HepG2 (cell line): ENCODE data around the gene COQ3. TPM values are rescaled to one million over a fixed set of nuclear protein-coding genes. Genes with fewer than 3 reads are reported as not detected.

Experiments
- ATAC-seq: fragments of 200-7000 bp; cut with Tn5 transposase; 3 replicates; pipeline ENCODE4 v1.9.1; 2020; ENCODE audit warnings: mild to moderate bottlenecking, moderate library complexity
- Bru-seq: library from RNA; stranded (reverse); fragments of 400-500 nt; gene quantifications from one replicate; lab custom pipeline; 2021; lab: Mats Ljungman, UMichigan
- BruChase-seq, 2 experiments: library from RNA; stranded (reverse); fragments of 400-500 nt; gene quantifications; one replicate each; lab custom pipeline; 2021; lab: Mats Ljungman, UMichigan
- BruUV-seq: library from RNA; stranded (reverse); fragments of 400-500 nt; replicated peaks from 2 replicates; lab custom pipeline; 2021; lab: Mats Ljungman, UMichigan
- CTCF ChIA-PET: fragments of 300-600 bp; formaldehyde crosslinking; extraction: SDS; loops from one replicate; lab custom pipeline; 2021; ENCODE audit warnings: low total read pairs, inconsistent platforms, low intra/inter-chr PET ratio; lab: Yijun Ruan, JAX
- POLR2A ChIA-PET: fragments of 350-600 bp; sonication (Branson Sonifier 250); formaldehyde crosslinking; loops from one replicate; lab custom pipeline; 2020; ENCODE audit warnings: antibody characterized with exemption, inconsistent platforms; lab: Yijun Ruan, JAX
- DNase-seq: peaks from one replicate; pipeline ENCODE4 v3.0.0-alpha.2; 2015; ENCODE audit warnings: low spot score
- FAIRE-seq: peaks from 3 replicates; lab custom pipeline; 2011; peaks lifted over from hg19 to GRCh38; lab: Jason Lieb, UNC
- H2AFZ ChIP-seq: one replicate; pipeline ENCODE4 v1.6.1; 2011; ENCODE audit warnings: low read length, inconsistent platforms
- H3K27ac ChIP-seq: fragments of 300-600 bp; 3 replicates; pipeline ENCODE4 v1.8.0; 2011; ENCODE audit warnings: mixed run types, mild to moderate bottlenecking, mixed read lengths, low read length, inconsistent platforms; ENCODE audit not compliant: insufficient read depth; ENCODE audit errors: extremely low read length
- H3K27me3 ChIP-seq, 2 experiments: fragments of 200-600 bp in 1 of 2; 2 replicates in 1 of 2; 3 replicates in 1 of 2; pipeline versions ENCODE4 v1.6.0 to v1.8.0; 2011; ENCODE audit warnings: low read length in 2 of 2, mild to moderate bottlenecking in 2 of 2, moderate library complexity in 2 of 2, inconsistent platforms in 1 of 2; ENCODE audit not compliant: insufficient read depth in 2 of 2, control insufficient read depth in 1 of 2
- H3K36me3 ChIP-seq, 2 experiments: fragments of 200-600 bp in 1 of 2; replicated peaks in 1 of 2; 2 replicates in 1 of 2; 3 replicates in 1 of 2; pipeline versions ENCODE4 v1.5.1 to v1.8.0; 2011; ENCODE audit warnings: low read length in 2 of 2, inconsistent platforms in 1 of 2; ENCODE audit not compliant: insufficient read depth in 2 of 2, control insufficient read depth in 1 of 2
- H3K4me1 ChIP-seq: 2 replicates; pipeline ENCODE4 v1.5.1; 2012; ENCODE audit warnings: low read length, inconsistent platforms; ENCODE audit not compliant: insufficient read depth
- H3K4me2 ChIP-seq: 2 replicates; pipeline ENCODE4 v1.6.0; 2011; ENCODE audit warnings: low read depth, low read length, inconsistent platforms
- H3K4me3 ChIP-seq, 3 experiments: fragments of 200-600 bp in 1 of 3; sonication (generic), shearing (Covaris generic) in 1 of 3; replicated peaks in 1 of 3; 2 replicates each; pipeline ENCODE4 v1.5.1; 2011 to 2016; ENCODE audit warnings: low read length in 3 of 3, inconsistent platforms in 2 of 3, low read depth in 2 of 3, mild to moderate bottlenecking in 2 of 3, control low read depth in 1 of 3, mixed read lengths in 1 of 3; ENCODE audit not compliant: insufficient read depth in 1 of 3
- H3K79me2 ChIP-seq: one replicate; pipeline ENCODE4 v1.6.1; 2011; ENCODE audit warnings: low read length, inconsistent platforms; ENCODE audit not compliant: insufficient read depth
- H3K9ac ChIP-seq: 2 replicates; pipeline ENCODE4 v1.6.0; 2011; ENCODE audit warnings: mild to moderate bottlenecking, low read depth, low read length, inconsistent platforms; ENCODE audit not compliant: insufficient read depth
- H3K9me3 ChIP-seq: 2 replicates; pipeline ENCODE4 v1.5.1; 2012; ENCODE audit warnings: mild to moderate bottlenecking, low read length
- H4K20me1 ChIP-seq: 2 replicates; pipeline ENCODE4 v1.6.0; 2011; ENCODE audit warnings: inconsistent platforms, mild to moderate bottlenecking, low read length, moderate library complexity; ENCODE audit not compliant: insufficient read depth
- ARID4A ChIP-seq: sonication (generic); formaldehyde crosslinking; IDR thresholded peaks from 2 replicates; pipeline ENCODE4 v1.5.0; 2020; ENCODE audit warnings: mild to moderate bottlenecking, missing genetic modification reagents, borderline replicate concordance
- NKX3-1 ChIP-seq: sonication (generic); formaldehyde crosslinking; IDR thresholded peaks from 2 replicates; pipeline ENCODE4 v1.5.0; 2020; ENCODE audit warnings: missing genetic modification reagents
- NPAS2 ChIP-seq: sonication (generic); formaldehyde crosslinking; IDR thresholded peaks from 2 replicates; pipeline ENCODE4 v1.8.0; 2022; ENCODE audit warnings: mild to moderate bottlenecking, missing genetic modification reagents, borderline replicate concordance
- SMAD9 ChIP-seq: sonication (generic); formaldehyde crosslinking; IDR thresholded peaks from 2 replicates; pipeline ENCODE4 v1.5.1; 2020; ENCODE audit warnings: mild to moderate bottlenecking, missing genetic modification reagents
- SP2 ChIP-seq: sonication (generic); formaldehyde crosslinking; IDR thresholded peaks from 2 replicates; pipeline ENCODE4 v1.5.1; 2020; ENCODE audit warnings: mild to moderate bottlenecking, missing genetic modification reagents
- ZNF180 ChIP-seq: sonication (generic); formaldehyde crosslinking; IDR thresholded peaks from 2 replicates; pipeline ENCODE4 v1.4.0; 2020; ENCODE audit warnings: low read depth, missing genetic modification reagents, borderline replicate concordance
- ZNF30 ChIP-seq: sonication (generic); formaldehyde crosslinking; IDR thresholded peaks from 2 replicates; pipeline ENCODE4 v1.5.0; 2020; ENCODE audit warnings: mild to moderate bottlenecking, missing genetic modification reagents
- ZNF598 ChIP-seq: sonication (generic); formaldehyde crosslinking; IDR thresholded peaks from 2 replicates; pipeline ENCODE4 v1.5.1; 2020; ENCODE audit warnings: mild to moderate bottlenecking, missing genetic modification reagents, borderline replicate concordance
- ZNF776 ChIP-seq: sonication (generic); formaldehyde crosslinking; IDR thresholded peaks from 2 replicates; pipeline ENCODE4 v1.4.0; 2020; ENCODE audit warnings: mild to moderate bottlenecking, missing genetic modification reagents
- ZXDC ChIP-seq: sonication (generic); formaldehyde crosslinking; IDR thresholded peaks from 2 replicates; pipeline ENCODE4 v1.5.0; 2020; ENCODE audit warnings: mild to moderate bottlenecking, missing genetic modification reagents
- WGBS: methylation state at CpG from one replicate; pipeline ENCODE4 v1.1.6; 2017; ENCODE audit warnings: low lambda C conversion rate; 5-methylcytosine and 5-hydroxymethylcytosine counted together
- in situ Hi-C: cut with HindIII; loops from 2 replicates; pipeline ENCODE4 v1.10.0; 2017; ENCODE audit warnings: low pct_unique_long_range_greater_than_20kb; ENCODE audit not compliant: extremely low pct_ligation_motif_present
- intact Hi-C: fragments of 100-400 bp; cut with micrococcal nuclease; formaldehyde crosslinking; loops from one replicate; pipeline ENCODE4 v1.10.0; 2022; ENCODE audit not compliant: unreplicated experiment
- long read RNA-seq, 2 experiments: library from RNA in 1 of 2; library from polyadenylated mRNA in 1 of 2; stranded (forward) in 1 of 2; unstranded in 1 of 2; transcript quantifications; one replicate each; pipeline ENCODE4 v2.0.0, GENCODE V29; 2019 to 2022
- polyA minus RNA-seq, 3 experiments: library from RNA; depleted of rRNA, polyadenylated mRNA; stranded (reverse); fragments of >200 nt; gene quantifications; 2 replicates each; pipeline ENCODE4 v1.2.3, GENCODE V29; 2011; ENCODE audit warnings: low replicate concordance in 1 of 3
- polyA plus RNA-seq, 8 experiments: library from polyadenylated mRNA; depleted of rRNA in 3 of 8; stranded (reverse) in 7 of 8; unstranded in 1 of 8; fragments of >200 nt; fragmentation: Illumina TruSeq in 4 of 8; extraction: Trizol in 4 of 8; gene quantifications; 2 replicates each; pipeline versions ENCODE4 v1.2.1 to v1.2.3, GENCODE V29; 2011 to 2016; ENCODE audit warnings: low read depth in 4 of 8, missing spikeins in 1 of 8, mixed read lengths in 1 of 8; ENCODE audit not compliant: insufficient read depth in 1 of 8
- total RNA-seq, 5 experiments: library from RNA; depleted of rRNA; stranded (reverse); fragments of >200 nt; fragmentation: Illumina TruSeq; extraction: Trizol; gene quantifications; 2 replicates each; pipeline ENCODE4 v1.2.3, GENCODE V29; 2016; ENCODE audit warnings: low read depth in 1 of 5

COQ3 gene
- total RNA-seq (2016; rRNA removed; fragmentation: Illumina TruSeq; extraction: Trizol) (20.5 and 26.6 TPM in 2 replicates), polyA plus RNA-seq (2011; rRNA removed) (4.8 and 5.3 TPM in 2 replicates), polyA minus RNA-seq (2011; rRNA and poly(A)+ RNA removed; ENCODE audit: low replicate concordance) (0.86 and 6.7 TPM in 2 replicates), Bru-seq, nascent RNA (percentile 46 among the genes with signal in this experiment), BruChase-seq, experiment 1, labeled RNA remaining after a 6-hour chase (percentile 64 among the genes with signal in this experiment), BruChase-seq, experiment 2, labeled RNA remaining after a 2-hour chase (percentile 52 among the genes with signal in this experiment)
- total RNA-seq (2016; cell fraction: cytosol; rRNA removed; fragmentation: Illumina TruSeq; extraction: Trizol; ENCODE audit: low read depth): 9.0 and 10.6 TPM in 2 replicates
- total RNA-seq (2016; cell fraction: insoluble cytoplasmic fraction; rRNA removed; fragmentation: Illumina TruSeq; extraction: Trizol): 19.2 and 28.7 TPM in 2 replicates
- 8.8 and 10.7 TPM in 2 replicates for total RNA-seq (2016; cell fraction: membrane; rRNA removed; fragmentation: Illumina TruSeq; extraction: Trizol)
- 6.4 and 9.0 TPM in 2 replicates for total RNA-seq (2016; cell fraction: nucleus; rRNA removed; fragmentation: Illumina TruSeq; extraction: Trizol)
- polyA plus RNA-seq (2011; cell fraction: cytosol; rRNA removed): 3.1 and 4.3 TPM in 2 replicates
- 3.0 and 3.5 TPM in 2 replicates for polyA plus RNA-seq (2011; cell fraction: nucleus; rRNA removed)
- 4.8 TPM in 2 replicates for polyA plus RNA-seq (2012)
- polyA plus RNA-seq (2016; cell fraction: cytosol; fragmentation: Illumina TruSeq; extraction: Trizol; ENCODE audit: low read depth): 5.3 and 6.0 TPM in 2 replicates
- 21.4 and 27.4 TPM in 2 replicates for polyA plus RNA-seq (2016; cell fraction: insoluble cytoplasmic fraction; fragmentation: Illumina TruSeq; extraction: Trizol; ENCODE audit: low read depth)
- polyA plus RNA-seq (2016; cell fraction: membrane; fragmentation: Illumina TruSeq; extraction: Trizol; ENCODE audit: low read depth): 6.3 and 7.4 TPM in 2 replicates
- polyA plus RNA-seq (2016; cell fraction: nucleus; fragmentation: Illumina TruSeq; extraction: Trizol; ENCODE audit: insufficient read depth, low read depth): 15.4 and 16.2 TPM in 2 replicates
- 1.4 and 2.1 TPM in 2 replicates for polyA minus RNA-seq (2011; cell fraction: cytosol; rRNA and poly(A)+ RNA removed)
- 1.4 and 1.7 TPM in 2 replicates for polyA minus RNA-seq (2011; cell fraction: nucleus; rRNA and poly(A)+ RNA removed)
- long read RNA-seq, experiment 1, transcript COQ3-201 (7 exons, 1,335 nt): major isoform, 12 of 22 reads
- long read RNA-seq, experiment 1, partial matches to known transcripts: 0 of 22 reads
- long read RNA-seq, experiment 1, other reads (novel, unspliced or antisense): 10 of 22 reads
- long read RNA-seq, experiment 2, partial matches to known transcripts: 0 of 10 reads
- long read RNA-seq, experiment 2, other reads (novel, unspliced or antisense): 6 of 10 reads

GRCh38 chr6:99393698-99394531 is at the start of gene COQ3:
Gene COQ3, minus strand, starts transcription at chr6:99394195. Its CDS starts 16 bp downstream, at chr6:99394179.
- H3K4me3 ChIP-seq: peak within 1 kb of the TSS; percentile 64 to 85 (median 67)
- in situ Hi-C loops: no loop called here
- no peaks in the 10 kb centered on the region for H3K9me3 ChIP-seq
- intact Hi-C loops: loop anchor here (1.0 to 5.0 kb wide), 2 partner anchors 30 to 62 kb away; no protein-coding TSS in a partner anchor
- POLR2A ChIA-PET: interaction anchor here (0.6 to 4.8 kb wide), 6 partner anchors 10 to 175 kb away, joined by 3 to 75 read pairs (median 6); partner anchors contain the start of genes CCNC and PNISR
- peak within 1 kb of the TSS; percentile 80 for H3K9ac ChIP-seq
- CTCF ChIA-PET: no interaction called here
- WGBS: 37% methylated on average over 27 of the region's 56 CpGs
- peaks cover 19% of the 10 kb centered on the region for H3K4me1 ChIP-seq
- peak; percentile 84 for DNase-seq
- H3K4me2 ChIP-seq: peak within 1 kb of the TSS; percentile 66
- no peaks in the 10 kb centered on the region for H3K79me2 ChIP-seq
- FAIRE-seq: peak; percentile 43
- peak; percentile 99 for ATAC-seq
- H2AFZ ChIP-seq: peak within 1 kb of the TSS; percentile 88
- peak within 1 kb of the TSS; percentile 82 for H3K27ac ChIP-seq
- no peaks in the 10 kb centered on the region for H3K27me3 ChIP-seq
- H4K20me1 ChIP-seq: no peaks in the 10 kb centered on the region
- TSS peak; percentile 67 for BruUV-seq
- no peaks in the 10 kb centered on the region for H3K36me3 ChIP-seq
- peak; percentile 63; the same call in 1 of the 2 replicates for TF ChIP-seq ARID4A (CRISPR knock-in tag)
- no peak for TF ChIP-seq ZXDC (CRISPR knock-in tag)
- TF ChIP-seq SMAD9 (CRISPR knock-in tag): no peak
- no peak for TF ChIP-seq SP2 (CRISPR knock-in tag)
- no peak for TF ChIP-seq ZNF598 (CRISPR knock-in tag)
- TF ChIP-seq NPAS2 (CRISPR knock-in tag): no peak
- TF ChIP-seq ZNF776 (CRISPR knock-in tag): no peak
- peak; percentile 22; the same call in 1 of the 2 replicates for TF ChIP-seq NKX3-1
- no peak for TF ChIP-seq ZNF30 (CRISPR knock-in tag)
- TF ChIP-seq ZNF180 (CRISPR knock-in tag): no peak
